ENCODE measurements around the gene SAXO2. TPM values are rescaled to one million over a fixed set of nuclear protein-coding genes. Genes with fewer than 3 reads are reported as not detected.
"Not testable (repeated sequence)": the region's sequence is repeated elsewhere in the genome, so short reads cannot be mapped to it uniquely, and the experiment has no call there.

SAXO2 gene
- total RNA-seq, 1 experiment from 2014 or later: 0.68 TPM

GRCh38 chr15:82313951-82314768 is 51.5 kb downstream of the SAXO2 start:
- not testable (repeated sequence) for DNase-seq (ENCODE audit: low spot score)

DNA sequence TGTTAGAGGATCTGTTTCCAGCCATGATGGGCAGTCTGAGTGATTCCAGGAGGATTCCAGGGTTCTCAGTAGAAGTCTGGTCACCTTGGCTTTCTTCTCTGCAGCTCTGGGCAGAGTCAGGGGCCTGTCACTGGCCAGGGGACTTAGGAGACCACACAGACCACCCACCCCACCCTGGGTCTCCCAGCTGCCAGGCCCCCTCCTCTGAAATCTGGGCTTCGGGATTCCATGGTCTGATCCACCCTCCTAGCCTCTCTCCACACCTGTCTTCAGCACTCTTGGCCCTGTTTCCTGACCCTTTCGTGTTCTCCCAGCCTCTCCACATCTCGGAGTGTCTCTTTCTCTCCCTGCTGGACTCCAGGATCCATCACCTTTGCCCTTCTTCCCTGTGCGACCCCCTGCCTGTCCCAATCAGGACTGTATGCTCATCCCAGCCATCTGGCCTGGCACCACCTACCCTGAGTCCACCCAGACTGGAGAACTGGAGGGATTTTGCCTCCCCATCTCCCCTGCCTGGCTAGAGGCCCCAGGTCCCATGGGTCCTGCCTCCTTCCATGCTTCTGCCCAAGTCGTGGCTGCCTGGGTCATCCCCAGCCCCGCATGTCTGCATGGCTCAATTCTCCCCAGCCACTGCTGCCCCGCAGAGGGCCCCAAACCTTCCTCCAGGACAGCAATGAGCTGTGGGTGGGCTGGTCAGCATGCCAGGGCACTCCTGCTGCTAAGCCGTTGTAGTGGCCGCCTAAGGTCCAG is 52.3 kb downstream of the SAXO2 start:
- no peak for DNase-seq (ENCODE audit: low spot score)

DNA sequence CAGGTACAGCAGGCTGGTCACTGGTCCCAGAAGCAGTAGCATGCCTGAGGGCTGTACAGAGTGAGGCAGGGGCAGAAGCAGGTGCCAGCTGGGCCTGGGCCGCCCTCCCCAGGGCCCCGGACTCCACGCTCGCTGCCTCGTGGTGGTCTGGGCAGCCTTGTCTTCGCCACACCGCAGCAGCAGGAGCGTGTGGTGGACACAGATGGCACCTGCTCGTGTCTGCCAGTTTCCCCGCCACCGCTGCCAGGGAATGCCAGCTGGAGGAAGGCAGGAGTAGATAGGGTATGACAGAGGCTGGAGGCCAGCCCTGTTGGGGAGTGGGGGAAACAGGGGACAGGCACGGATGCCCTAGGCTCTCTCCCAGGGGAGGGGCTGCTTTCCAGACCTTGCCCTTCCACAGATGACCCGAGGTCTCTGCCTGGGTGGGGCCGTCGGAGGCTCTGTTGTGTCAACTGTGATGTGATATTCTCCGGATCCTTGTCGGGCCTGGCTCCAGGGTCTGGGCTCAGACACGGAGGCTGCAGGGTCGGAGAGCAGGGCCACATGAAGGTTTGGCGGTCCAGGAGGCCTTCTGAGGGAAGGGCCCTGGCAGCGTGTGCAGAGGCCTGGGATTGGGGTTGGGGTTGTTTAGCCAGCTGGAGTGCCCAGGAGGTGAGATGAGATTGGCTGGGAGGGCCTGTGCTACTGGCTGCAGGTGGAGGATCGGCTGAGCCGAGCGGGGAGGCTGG is 53.1 kb downstream of the SAXO2 start:
- DNase-seq (ENCODE audit: low spot score): no peak

DNA sequence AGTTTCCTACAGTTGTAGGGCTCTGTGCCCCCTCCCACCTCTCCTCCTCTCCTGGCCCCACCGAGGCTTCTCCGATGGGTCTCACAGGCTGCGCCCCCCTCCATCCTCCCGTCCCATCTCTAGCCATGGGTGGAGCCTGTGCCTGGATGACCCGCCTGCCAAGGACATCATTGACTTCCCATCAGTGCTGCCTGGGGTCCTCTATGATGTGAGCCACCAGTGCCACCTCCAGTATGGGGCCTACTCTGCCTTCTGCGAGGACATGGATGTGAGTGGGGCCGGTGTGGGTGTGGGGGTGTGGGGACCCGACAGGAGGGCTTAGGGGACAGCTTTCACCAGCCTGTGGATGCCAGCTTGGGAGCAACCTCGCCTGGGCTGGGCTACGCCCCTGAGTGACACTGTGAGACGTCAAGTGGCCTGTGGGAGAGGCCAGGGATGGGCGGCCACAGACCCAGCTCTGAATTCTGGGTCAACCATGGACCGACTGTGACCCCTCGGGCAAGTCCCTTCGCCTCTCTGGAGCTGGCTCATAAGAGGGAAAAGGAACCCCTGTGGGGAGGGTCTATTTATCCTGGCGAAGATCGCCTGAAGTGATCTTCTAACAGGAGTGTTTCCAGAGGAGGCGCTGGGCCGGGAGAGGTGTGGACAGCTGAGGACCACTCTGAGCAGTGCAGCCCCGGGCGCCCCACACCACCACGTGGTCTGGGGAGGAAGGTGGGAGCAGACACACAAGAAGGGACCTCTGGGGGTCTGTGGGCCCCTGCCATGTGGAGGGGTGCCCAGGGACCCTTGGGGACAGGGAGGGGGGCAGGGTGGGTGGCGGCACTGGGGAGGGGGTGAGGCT is 53.9 kb downstream of the SAXO2 start:
- not testable (repeated sequence) for DNase-seq (ENCODE audit: low spot score)

- DNase-seq (ENCODE audit: low spot score): no peak
Measured at GRCh38 chr15:82317091-82317489, 54.5 kb downstream of the SAXO2 start.

DNA sequence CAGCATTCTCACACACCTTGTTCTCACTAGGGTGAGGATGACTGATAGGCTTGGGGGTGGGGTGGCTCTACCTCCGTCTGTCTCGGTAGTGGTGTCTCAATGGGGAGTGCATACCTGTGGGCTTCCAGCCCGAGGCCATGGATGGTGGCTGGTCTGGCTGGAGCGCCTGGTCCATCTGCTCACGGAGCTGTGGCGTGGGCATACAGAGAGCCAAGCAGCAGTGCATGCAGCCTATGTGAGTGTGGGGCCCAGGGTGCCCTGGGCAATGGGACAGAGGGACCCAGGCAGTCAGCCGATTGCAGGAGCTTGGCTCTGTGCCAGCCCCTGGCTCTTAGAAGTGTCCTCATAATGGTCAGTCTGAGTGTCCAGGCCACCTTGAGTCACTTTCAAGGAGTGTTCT is 54.9 kb downstream of the SAXO2 start:
- not testable (repeated sequence) for DNase-seq (ENCODE audit: low spot score)

DNA sequence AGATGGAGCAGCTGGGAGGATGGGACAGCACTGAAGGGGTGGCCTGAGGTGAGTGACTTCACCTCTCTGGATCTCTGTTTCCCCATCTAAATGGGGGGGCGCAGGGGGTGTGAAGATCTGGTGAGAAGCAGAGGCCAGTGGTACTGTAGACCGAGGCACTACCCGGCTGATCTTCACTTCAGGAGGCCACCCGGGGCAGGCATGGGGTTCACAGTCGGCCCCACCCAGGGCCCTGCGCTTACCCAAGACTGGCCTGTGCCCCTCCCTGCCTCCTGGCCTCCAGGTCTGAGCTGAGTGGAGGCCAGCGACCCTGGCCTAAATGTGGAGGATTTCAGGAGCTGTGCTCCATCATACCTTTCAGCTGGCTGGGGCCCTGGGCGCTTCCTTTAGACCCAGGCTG is 55.7 kb downstream of the SAXO2 start:
- not testable (repeated sequence) for DNase-seq (ENCODE audit: low spot score)

GRCh38 chr15:82319522-82320278 is 57.1 kb downstream of the SAXO2 start:
- not testable (repeated sequence) for DNase-seq (ENCODE audit: low spot score)

DNA sequence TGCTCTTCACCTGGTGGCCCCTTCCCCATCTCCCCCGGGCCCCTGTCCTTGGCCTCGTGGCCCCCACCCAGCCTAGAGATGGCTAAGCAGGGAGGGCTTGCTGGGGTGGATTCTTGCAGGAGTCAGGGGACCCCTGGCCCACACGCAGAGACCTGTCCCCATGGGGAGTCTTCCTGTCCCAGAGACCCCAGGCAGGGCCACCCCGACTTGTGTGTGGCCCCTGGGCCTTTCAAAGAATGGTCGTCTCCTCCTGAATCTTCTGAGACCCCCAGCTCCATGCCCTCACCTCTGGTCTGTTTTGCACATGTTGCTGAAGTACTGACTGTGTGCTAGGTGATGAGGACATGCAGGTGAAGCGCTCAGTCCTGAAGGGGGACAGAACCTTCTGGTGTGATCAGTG is 58.2 kb downstream of the SAXO2 start:
- DNase-seq (ENCODE audit: low spot score): not testable (repeated sequence)

GRCh38 chr15:82322488-82322887 is 59.9 kb downstream of the SAXO2 start:
- not testable (repeated sequence) for DNase-seq (ENCODE audit: low spot score)

- DNase-seq (ENCODE audit: low spot score): not testable (repeated sequence)
Measured at GRCh38 chr15:82324831-82325230, 62.2 kb downstream of the SAXO2 start.

GRCh38 chr15:82325646-82326045 is 63.0 kb downstream of the SAXO2 start:
- not testable (repeated sequence) for DNase-seq (ENCODE audit: low spot score)

- DNase-seq (ENCODE audit: low spot score): not testable (repeated sequence)
Measured at GRCh38 chr15:82326896-82327295, 64.3 kb downstream of the SAXO2 start.

GRCh38 chr15:82327372-82327771 is 64.8 kb downstream of the SAXO2 start:
- DNase-seq (ENCODE audit: low spot score): not testable (repeated sequence)

DNA sequence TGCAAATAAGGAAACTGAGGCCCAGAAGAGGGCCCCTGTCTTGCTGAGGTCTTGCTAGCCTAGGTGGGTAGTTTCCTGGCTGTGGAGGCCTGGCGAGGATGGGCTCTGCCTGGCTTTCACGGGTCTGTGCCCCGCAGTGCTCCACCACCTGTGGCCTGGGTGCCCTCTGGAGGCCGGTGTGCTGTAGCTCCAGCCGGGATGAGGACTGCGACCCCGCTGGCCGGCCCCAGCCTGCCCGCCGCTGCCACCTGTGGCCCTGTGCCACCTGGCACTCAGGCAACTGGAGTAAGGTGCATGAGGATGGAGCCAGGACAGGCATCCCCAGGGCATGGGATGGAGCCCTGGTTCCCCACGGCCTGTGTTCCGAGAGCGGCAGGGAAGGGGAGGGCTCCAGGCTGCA is 66.4 kb downstream of the SAXO2 start:
- DNase-seq (ENCODE audit: low spot score): not testable (repeated sequence)

DNA sequence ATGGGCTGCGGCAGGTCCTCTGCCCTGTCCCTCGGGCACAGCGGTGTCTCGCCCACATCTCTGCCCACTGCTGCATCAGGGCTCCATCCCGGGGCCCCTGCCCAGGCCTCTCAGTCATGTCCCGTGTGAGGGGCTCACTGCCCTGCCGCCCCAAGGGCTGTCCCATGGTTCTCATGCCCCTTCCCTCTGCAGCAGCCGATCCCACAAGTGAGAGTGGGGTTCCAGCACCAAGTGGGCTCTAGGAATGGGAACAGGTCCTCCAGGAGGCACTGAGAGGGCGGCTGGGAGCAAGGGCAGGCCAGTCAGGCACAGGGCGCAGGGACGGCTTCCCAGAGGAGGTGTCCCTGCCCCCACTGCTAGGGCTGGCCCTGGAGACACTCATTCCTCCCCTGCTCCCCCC is 68.3 kb downstream of the SAXO2 start:
- DNase-seq (ENCODE audit: low spot score): not testable (repeated sequence)

- not testable (repeated sequence) for DNase-seq (ENCODE audit: low spot score)
Measured at GRCh38 chr15:82331576-82332304, 69.1 kb downstream of the SAXO2 start.

- DNase-seq (ENCODE audit: low spot score): not testable (repeated sequence)
Measured at GRCh38 chr15:82332711-82333602, 70.3 kb downstream of the SAXO2 start.

Measured in H4 (cell line).